Caco-2 (cell line): ENCODE results near the gene CEP112. TPM values are rescaled to one million over a fixed set of nuclear protein-coding genes. Genes with fewer than 3 reads are reported as not detected.

Source experiments
- BruUV-seq: library from RNA; stranded (reverse); fragments of 400-500 nt; replicated peaks from 2 replicates; lab custom pipeline; 2021; lab: Mats Ljungman, UMichigan
- CTCF ChIA-PET: fragments of 300-600 bp; sonication (Branson Sonifier 250); formaldehyde crosslinking; loops from one replicate; lab custom pipeline; 2022; ENCODE audit warnings: antibody characterized with exemption; lab: Charles Lee
- POLR2A ChIA-PET: fragments of 300-600 bp; sonication (Branson Sonifier 250); formaldehyde crosslinking; loops from one replicate; lab custom pipeline; 2022; ENCODE audit warnings: antibody characterized with exemption; lab: Charles Lee
- DNase-seq, 2 experiments: peaks; one replicate each; pipeline versions ENCODE4 v3.0.0 to v3.0.0-alpha.2; 2020 to 2022
- H3K27me3 ChIP-seq: replicated peaks from 2 replicates; pipeline ENCODE4 v1.6.0; 2011; ENCODE audit warnings: low read length; ENCODE audit not compliant: control insufficient read depth, insufficient read depth
- H3K36me3 ChIP-seq: 2 replicates; pipeline ENCODE4 v1.5.1; 2011; ENCODE audit warnings: low read length; ENCODE audit not compliant: control insufficient read depth, insufficient read depth
- H3K4me1 ChIP-seq: fragments of 250-450 bp; sonication (Bioruptor Pico); 2 replicates; pipeline ENCODE4 v1.5.1; 2020; ENCODE audit warnings: mild to moderate bottlenecking
- H3K4me3 ChIP-seq: 2 replicates; pipeline ENCODE4 v1.5.1; 2011; ENCODE audit warnings: low read depth, mild to moderate bottlenecking, control low read depth, low read length
- H3K9me3 ChIP-seq: fragments of 250-450 bp; sonication (Bioruptor Pico); 2 replicates; pipeline ENCODE4 v1.5.1; 2020; ENCODE audit warnings: mild to moderate bottlenecking, moderate library complexity
- H3K27ac Mint-ChIP-seq: one replicate; pipeline ENCODE4 v1.8.0; 2022; ENCODE audit warnings: mixed read lengths; ENCODE audit not compliant: unreplicated experiment
- H3K27me3 Mint-ChIP-seq: one replicate; pipeline ENCODE4 v1.8.0; 2022; ENCODE audit warnings: mixed read lengths; ENCODE audit not compliant: insufficient read depth, unreplicated experiment
- H3K36me3 Mint-ChIP-seq: one replicate; pipeline ENCODE4 v1.8.0; 2022; ENCODE audit warnings: mild to moderate bottlenecking, mixed read lengths; ENCODE audit not compliant: insufficient read depth, unreplicated experiment
- H3K4me1 Mint-ChIP-seq: one replicate; pipeline ENCODE4 v1.8.0; 2022; ENCODE audit warnings: low read depth, mixed read lengths; ENCODE audit not compliant: unreplicated experiment
- H3K4me3 Mint-ChIP-seq: one replicate; pipeline ENCODE4 v1.8.0; 2022; ENCODE audit warnings: mild to moderate bottlenecking, moderate library complexity, mixed read lengths; ENCODE audit not compliant: unreplicated experiment
- H3K9me3 Mint-ChIP-seq: one replicate; pipeline ENCODE4 v1.8.0; 2022; ENCODE audit warnings: mixed read lengths; ENCODE audit not compliant: unreplicated experiment
- CTCF ChIP-seq, 2 experiments: fragments of 200-600 bp in 1 of 2; IDR thresholded peaks; 1 replicate in 1 of 2; 2 replicates in 1 of 2; pipeline versions ENCODE4 v1.5.1 to v1.8.0; 2011 to 2022; ENCODE audit warnings: antibody characterized with exemption in 1 of 2, control low read depth in 1 of 2, inconsistent platforms in 1 of 2, low read depth in 1 of 2, low read length in 1 of 2, mild to moderate bottlenecking in 1 of 2, moderate library complexity in 1 of 2; ENCODE audit not compliant: insufficient read depth in 1 of 2, severe bottlenecking in 1 of 2, unreplicated experiment in 1 of 2
- intact Hi-C: fragments of 100-400 bp; cut with micrococcal nuclease; formaldehyde crosslinking; loops from one replicate; pipeline ENCODE4 v1.10.0; 2022; ENCODE audit not compliant: unreplicated experiment
- total RNA-seq: library from RNA; stranded (reverse); gene quantifications from 2 replicates; pipeline ENCODE4 v1.2.3, GENCODE V29; 2022

Gene CEP112
- total RNA-seq, 1 experiment from 2014 or later, result 4.7 TPM

GRCh38 chr17:65679165-65679845, 512.6 kb downstream of the CEP112 start:
- Histone ChIP-seq H3K4me3 (no peak overlapping the region), H3K36me3 (no peaks in the 10 kb centered on the region; the same call in 1 of the 2 replicates), H3K9me3 (no peaks in the 10 kb centered on the region; the same call in 1 of the 2 replicates), H3K4me1 (peaks cover 4% of the 10 kb centered on the region; the same call in 1 of the 2 replicates), H3K27me3 (no peaks in the 10 kb centered on the region)
- no peak overlapping the region for H3K4me3 Mint-ChIP-seq
- intact Hi-C loops, result no loop called here
- no peak overlapping the region for H3K27ac Mint-ChIP-seq
- TF ChIP-seq CTCF (IDR thresholded peaks at IDR 0.05; ENCODE audit: insufficient read depth in 1 of 2, low read depth in 1 of 2, low read length in 1 of 2, severe bottlenecking in 1 of 2, unreplicated experiment in 1 of 2), result no peak
- BruUV-seq, result no TSS peak
- no peaks in the 10 kb centered on the region for H3K36me3 Mint-ChIP-seq
- H3K27me3 Mint-ChIP-seq, result no peaks in the 10 kb centered on the region
- DNase-seq, result no peak
- ChIA-PET CTCF (no interaction called here), POLR2A (no interaction called here)
- H3K9me3 Mint-ChIP-seq, result peaks cover 11% of the 10 kb centered on the region
- H3K4me1 Mint-ChIP-seq, result no peaks in the 10 kb centered on the region

GRCh38 chr17:65678546-65678945, 513.4 kb downstream of the CEP112 start:
- H3K27me3 ChIP-seq, result no peaks in the 10 kb centered on the region
- H3K36me3 ChIP-seq, result no peaks in the 10 kb centered on the region; the same call in 1 of the 2 replicates
- CTCF ChIA-PET, result no interaction called here
- Mint-ChIP-seq H3K36me3 (no peaks in the 10 kb centered on the region), H3K27me3 (no peaks in the 10 kb centered on the region), H3K9me3 (peaks cover 11% of the 10 kb centered on the region), H3K27ac (no peak overlapping the region), H3K4me1 (no peaks in the 10 kb centered on the region), H3K4me3 (no peak overlapping the region)
- peaks cover 4% of the 10 kb centered on the region; the same call in 1 of the 2 replicates for H3K4me1 ChIP-seq
- H3K9me3 ChIP-seq, result no peaks in the 10 kb centered on the region; the same call in 1 of the 2 replicates
- POLR2A ChIA-PET, result no interaction called here
- H3K4me3 ChIP-seq, result no peak overlapping the region
- no peak for TF ChIP-seq CTCF (IDR thresholded peaks at IDR 0.05; ENCODE audit: insufficient read depth in 1 of 2, low read depth in 1 of 2, low read length in 1 of 2, severe bottlenecking in 1 of 2, unreplicated experiment in 1 of 2)
- DNase-seq, result no peak
- intact Hi-C loops, result no loop called here
- BruUV-seq, result no TSS peak

- no peaks in the 10 kb centered on the region for H3K4me1 Mint-ChIP-seq
- H3K4me3 Mint-ChIP-seq, result no peak overlapping the region
- no peaks in the 10 kb centered on the region for H3K36me3 Mint-ChIP-seq
- ChIA-PET CTCF (no interaction called here), POLR2A (no interaction called here)
- no peak for TF ChIP-seq CTCF (IDR thresholded peaks at IDR 0.05; ENCODE audit: insufficient read depth in 1 of 2, low read depth in 1 of 2, low read length in 1 of 2, severe bottlenecking in 1 of 2, unreplicated experiment in 1 of 2)
- Histone ChIP-seq H3K9me3 (no peaks in the 10 kb centered on the region; the same call in 1 of the 2 replicates), H3K27me3 (no peaks in the 10 kb centered on the region), H3K36me3 (no peaks in the 10 kb centered on the region; the same call in 1 of the 2 replicates), H3K4me3 (no peak overlapping the region), H3K4me1 (peaks cover 4% of the 10 kb centered on the region; the same call in 1 of the 2 replicates)
- intact Hi-C loops, result no loop called here
- H3K27me3 Mint-ChIP-seq, result no peaks in the 10 kb centered on the region
- peaks cover 11% of the 10 kb centered on the region for H3K9me3 Mint-ChIP-seq
- no TSS peak for BruUV-seq
- no peak for DNase-seq
- no peak overlapping the region for H3K27ac Mint-ChIP-seq
These were observed 514.0 kb downstream of the CEP112 start for GRCh38 chr17:65677932-65678331.
